GM18502 (cell line): Measurements from ENCODE around the gene UGGT1.
"Not testable (repeated sequence)": the region's sequence is repeated elsewhere in the genome, so short reads cannot be mapped to it uniquely, and the experiment has no call there.

Source experiments
- ATAC-seq: cut with Tn5 transposase; IDR thresholded peaks from one replicate; pipeline ENCODE4 v1.9.1; 2021; ENCODE audit warnings: mild to moderate bottlenecking; ENCODE audit not compliant: unreplicated experiment, poor library complexity

Gene UGGT1

DNA sequence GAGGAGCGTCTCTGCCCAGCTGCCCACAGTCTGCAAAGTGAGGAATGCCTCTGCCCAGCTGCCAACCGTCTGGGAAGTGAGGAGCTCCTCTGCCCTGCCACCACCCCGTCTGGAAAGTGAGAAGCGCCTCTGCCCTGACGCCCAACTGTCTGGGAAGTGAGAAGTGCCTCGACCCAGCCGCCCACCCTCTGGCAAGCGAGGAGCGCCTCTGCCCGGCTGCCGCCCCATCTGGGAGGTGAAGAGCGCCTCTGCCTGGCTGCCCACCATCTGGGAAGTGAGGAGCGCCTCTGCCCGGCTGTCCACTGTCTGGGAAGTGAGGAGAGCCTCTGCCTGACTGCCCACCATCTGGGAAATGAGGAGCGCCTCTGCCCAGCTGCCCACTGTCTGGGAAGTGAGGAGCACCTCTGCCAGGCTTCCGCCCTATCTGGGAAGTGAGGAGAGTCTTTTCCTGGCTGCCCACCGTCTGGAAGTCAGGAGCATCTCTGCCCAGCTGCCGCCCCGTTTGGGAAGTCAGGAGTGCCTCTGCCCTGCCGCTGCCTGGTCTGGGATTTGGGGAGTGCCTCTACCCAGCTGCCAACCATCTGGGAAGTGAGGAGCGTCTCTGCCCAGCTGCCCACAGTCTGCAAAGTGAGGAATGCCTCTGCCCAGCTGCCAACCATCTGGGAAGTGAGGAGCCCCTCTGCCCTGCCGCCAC lies 117.8 kb downstream of the UGGT1 start:
- not testable (repeated sequence) for ATAC-seq

DNA sequence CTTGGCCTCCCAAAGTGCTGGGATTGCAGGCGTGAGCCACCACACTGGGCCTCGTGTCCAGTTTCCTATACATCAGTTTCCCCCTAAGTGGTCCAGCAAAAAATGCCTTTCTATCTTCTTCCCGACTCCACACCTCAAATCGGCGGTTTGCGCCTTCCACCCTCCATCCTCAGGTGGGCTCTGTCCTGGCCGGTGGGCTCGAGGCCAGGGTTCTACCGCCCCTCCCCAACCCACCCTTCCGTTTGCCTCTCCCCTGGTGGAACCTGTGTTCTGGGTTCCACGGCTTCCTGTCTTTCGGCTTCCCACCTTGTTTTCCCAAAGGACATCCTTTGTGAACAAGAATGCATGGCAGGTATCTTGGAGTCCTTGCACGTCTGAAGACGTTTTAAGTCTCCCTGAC lies 123.3 kb downstream of the UGGT1 start:
- no peak for ATAC-seq

DNA sequence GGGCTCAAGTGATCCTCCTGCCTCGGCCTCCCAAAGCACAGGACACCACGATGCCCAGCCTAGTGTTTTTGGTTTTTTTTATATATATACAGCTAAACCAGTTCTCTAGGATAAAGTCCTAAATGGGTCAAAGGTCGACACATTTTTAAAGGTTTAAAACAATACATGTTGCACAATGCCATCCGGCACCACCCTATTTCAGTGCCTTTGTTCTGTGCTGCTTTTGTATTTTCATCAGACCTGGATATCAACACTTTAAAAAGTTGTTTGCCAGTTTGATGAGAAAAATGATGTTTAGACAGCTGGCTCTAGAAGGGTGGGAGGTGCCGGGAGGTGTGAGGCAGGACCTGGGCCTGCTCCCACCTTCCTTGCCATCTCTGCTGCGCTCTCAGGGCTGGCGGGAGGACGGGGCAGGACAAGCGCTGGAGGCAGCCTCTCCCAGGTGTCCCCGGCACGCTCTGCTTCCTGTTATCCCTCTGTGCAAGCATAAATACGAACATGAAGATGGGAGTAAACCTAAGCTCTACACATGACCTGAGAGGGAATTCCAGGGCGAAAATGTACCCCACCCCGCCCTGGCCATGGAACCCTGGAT lies 124.0 kb downstream of the UGGT1 start:
- ATAC-seq: no peak

DNA sequence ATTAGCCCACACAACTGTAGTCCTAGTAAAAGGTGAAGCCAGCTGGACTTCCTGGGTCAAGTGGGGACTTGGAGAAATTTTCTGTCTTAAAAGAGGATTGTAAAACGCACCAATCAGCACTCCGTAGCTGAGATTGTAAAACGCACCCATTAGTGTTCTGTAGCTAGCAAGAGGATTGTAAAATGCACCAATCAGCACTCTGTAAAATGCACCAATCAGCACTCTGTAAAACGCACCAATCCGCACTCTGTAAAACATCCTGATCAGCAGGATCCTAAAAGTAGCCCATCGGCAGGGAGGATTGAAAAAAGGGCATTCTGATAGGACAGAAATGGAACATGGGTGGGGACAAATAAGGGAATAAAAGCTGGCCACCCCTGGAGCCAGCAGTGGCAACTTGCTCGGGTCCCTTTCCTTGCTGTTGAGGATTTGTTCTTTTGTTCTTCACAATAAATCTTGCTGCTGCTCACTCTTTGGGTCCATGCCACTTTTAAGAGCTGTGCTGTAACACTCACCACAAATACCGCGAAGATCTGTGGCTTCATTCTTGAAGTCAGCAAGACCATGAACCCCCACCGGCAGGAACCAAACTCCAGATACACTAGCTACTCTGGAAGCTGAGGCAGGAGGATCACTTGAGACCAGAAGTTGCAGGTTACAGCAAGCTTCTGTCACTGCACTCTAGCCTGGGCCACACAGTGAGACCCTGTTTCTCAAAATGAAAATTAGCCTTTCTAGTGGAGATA lies 125.1 kb downstream of the UGGT1 start:
- ATAC-seq: no peak

DNA sequence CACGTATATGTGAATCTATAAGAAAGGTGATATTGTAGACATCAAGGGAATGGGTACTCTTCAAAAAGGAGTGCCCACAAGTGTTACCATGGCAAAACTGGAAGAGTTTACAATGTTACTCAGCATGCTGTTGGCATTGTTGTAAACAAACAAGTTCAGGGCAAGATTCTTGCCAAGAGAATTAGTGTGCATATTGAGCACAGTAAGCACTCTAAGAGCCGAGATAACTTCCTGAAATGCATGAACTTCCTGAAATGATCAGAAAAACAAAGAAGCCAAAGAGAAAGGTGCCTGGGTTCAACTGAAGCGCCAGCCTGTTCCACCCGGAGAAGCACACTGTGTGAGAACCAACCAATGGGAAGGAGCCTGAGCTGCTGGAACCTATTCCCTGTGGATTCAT lies 126.7 kb downstream of the UGGT1 start:
- ATAC-seq: no peak

DNA sequence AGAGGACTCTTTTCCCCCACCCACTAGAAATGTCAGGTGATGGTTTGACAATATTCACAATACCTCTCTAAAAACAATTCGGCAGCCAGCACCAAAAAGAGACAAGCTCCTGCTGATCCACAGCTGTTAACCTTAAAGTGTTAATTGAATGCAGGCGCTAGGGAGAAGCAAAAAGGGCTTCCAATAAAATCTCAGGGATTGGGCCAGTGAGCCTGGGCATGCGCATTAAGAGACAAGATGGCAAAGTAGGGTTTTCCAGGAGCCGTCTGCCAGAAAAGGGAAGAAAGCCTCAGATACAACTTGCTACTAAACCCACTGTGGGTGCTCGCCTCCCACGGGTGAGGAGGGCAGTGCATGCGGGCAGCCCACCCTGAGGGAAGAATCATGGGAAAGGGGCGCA lies 128.9 kb downstream of the UGGT1 start:
- ATAC-seq: no peak

DNA sequence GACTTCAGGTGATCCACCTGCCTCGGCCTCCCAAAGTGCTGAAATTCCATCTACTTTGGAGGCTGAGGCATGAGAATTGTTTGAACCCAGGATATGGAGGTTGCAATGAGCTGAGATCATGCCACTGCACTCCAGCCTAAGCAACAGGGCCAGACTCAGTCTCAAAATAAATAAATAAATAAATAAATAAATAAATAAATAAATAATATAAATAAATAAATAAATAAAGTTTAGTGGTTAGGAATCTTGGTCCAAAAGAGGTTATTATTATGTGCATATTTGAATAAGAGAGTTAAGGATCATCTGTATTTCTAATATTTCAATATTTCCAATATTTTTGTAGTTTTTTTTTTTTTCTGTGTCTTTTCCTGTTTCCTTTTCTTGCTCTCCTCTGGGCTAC lies 136.9 kb downstream of the UGGT1 start:
- no peak for ATAC-seq

DNA sequence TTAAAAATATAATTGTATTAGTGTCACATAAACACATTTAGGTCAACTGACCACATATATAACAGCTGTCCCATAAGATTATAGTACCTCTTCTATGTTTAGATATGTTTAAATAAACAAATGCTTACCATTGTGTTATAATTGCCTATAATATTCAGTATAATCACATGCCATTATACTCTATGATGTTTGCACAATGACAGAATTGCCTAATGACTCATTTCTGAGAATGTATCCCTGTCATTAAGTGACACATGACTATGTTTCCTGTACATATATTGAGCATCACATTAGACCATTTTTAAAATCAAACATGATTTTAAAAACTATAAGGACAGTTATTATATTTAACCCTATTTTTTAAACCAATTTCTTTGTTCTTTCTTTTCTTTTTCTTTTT lies 137.9 kb downstream of the UGGT1 start:
- no peak for ATAC-seq

DNA sequence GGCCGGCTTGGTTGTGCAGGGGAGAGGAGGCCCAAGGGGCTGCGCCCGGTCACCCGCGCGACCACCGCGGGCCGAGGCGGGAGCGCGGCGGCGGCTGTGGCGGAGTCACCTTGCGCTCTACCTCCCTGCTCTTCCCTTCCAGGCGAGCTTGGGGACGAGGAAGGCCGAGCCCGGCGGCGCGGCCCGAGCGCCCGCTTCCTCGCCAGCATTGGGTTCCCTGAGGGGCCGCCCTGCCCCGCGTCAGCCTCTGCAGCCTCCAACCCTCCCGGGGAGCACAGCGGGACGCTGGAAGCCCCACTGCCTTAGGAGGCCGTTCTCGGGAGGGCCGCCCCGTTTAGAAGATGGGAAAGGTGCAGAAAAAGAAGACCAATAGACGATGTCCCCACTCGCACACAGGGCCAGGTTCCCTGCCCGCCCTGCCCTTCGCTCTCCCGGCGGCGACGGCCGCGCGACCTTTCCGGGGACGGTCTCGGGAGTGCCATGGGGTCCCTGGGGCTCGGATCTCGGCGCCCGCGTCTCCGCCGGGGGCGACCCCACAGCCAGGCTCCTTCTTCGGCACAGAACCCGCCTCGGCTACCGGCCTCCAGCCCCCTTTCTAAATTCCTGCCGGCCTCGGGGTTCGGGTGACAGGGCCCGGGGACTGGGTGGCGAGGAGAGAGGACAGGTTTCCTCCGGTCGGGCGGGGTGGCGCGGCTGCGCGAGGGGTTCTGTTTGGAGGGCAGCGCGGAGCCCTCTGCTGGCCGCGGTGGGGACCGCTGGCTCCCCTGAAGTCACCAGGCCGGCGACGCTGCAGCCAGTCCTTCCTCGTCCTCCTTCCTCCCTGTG lies 142.2 kb downstream of the UGGT1 start:
- ATAC-seq: peak; percentile 98

GRCh38 chr2:128233790-128234395 lies 142.9 kb downstream of the UGGT1 start:
- ATAC-seq: no peak

DNA sequence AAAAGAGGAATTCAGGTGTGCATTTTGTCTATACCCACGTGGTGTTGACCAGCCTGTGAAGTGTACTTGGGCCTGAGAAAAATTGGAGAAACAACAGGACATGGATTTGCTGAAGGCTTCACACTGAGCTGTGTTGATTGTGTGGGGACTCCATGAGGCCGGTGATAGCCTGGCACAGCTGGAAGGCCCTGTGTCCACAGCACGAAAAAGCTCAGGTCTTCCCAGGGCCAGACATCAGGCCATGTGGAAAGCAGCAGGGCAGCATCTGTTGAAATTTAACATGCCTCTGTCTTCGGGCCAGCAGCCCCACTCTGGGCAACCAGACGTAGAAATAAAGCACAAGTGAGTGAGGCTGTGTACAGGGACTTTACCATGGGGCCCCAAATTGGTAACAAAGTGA lies 143.6 kb downstream of the UGGT1 start:
- ATAC-seq: no peak

DNA sequence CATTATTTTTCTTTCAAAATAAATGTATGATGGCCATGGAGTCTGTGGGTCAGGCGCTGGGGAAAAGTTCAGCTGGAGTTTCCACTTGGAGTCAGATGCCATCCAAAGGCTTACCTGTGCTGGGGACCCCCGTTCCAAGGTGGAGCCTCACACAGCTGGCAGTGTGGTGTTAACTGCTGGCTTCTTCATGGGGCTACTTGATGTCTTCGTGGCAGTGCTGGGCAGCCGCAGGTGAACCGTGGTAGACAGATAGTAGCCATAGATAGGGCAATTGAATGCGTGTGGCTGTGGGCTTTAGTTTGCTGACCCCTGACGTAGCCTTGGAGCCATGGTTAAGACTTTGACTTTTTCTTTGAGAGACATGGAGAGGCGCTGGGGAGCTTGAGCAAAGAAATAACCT lies 144.6 kb downstream of the UGGT1 start:
- ATAC-seq: no peak

GRCh38 chr2:128236491-128237035 lies 145.6 kb downstream of the UGGT1 start:
- no peak for ATAC-seq

DNA sequence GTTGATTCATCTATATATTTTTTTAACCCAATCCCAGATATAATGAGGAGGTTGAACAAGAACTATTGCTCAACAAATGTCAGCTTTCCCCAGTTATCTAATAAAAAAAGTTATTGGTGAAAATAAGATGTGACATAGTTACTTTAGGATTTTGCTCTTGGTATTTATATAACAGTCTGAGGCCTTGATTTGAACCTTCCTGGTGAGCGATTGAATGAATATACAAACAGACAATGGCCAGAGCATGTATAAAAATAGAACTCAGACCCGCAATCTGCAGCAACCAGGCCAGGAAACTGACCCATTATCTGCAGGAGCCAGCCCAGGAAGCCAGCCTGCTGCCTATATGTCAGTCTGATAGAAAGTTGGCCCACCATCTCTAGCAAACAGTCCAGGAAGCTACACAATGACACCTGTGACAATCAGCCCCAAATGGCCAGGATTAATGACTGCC lies 146.1 kb downstream of the UGGT1 start:
- no peak for ATAC-seq

- ATAC-seq: no peak
Observed at GRCh38 chr2:128237911-128238697, 147.1 kb downstream of the UGGT1 start.

- ATAC-seq: no peak
Observed at GRCh38 chr2:128241896-128242295, 150.9 kb downstream of the UGGT1 start.
